Activated CD8-positive, alpha-beta memory T cell treated with anti-CD3 and anti-CD28 coated beads for 48 hours (primary cell): ENCODE data around the gene HIGD1A.
A peak's percentile ranks its signal among the peaks of the same experiment; 100 is the strongest.

Source experiments
- DNase-seq, 3 experiments: peaks; one replicate each; pipeline ENCODE4 v3.0.0-alpha.2; 2020; ENCODE audit warnings: low read depth in 2 of 3, low spot score in 2 of 3

HIGD1A gene

DNA sequence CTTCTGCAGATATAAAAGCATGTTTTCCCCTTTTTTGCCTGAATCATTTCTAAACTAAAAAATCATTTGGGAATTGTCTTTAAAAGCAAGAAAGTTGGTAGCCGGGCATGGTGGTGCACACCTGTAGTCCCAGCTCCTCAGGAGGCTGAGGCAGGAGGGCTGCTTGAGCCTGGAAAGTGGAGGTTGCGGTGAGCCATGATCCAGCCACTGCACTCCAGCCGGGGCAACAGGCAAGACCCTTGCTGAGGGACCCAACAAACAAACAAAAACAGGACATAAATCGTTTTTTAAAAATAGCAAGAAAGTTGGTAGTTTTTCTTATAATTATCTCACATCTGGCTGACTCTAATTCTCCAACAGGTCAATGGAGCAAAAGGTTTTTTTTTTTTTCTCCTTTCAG lies 2.5 kb downstream of the HIGD1A start:
- no peak for DNase-seq

DNA sequence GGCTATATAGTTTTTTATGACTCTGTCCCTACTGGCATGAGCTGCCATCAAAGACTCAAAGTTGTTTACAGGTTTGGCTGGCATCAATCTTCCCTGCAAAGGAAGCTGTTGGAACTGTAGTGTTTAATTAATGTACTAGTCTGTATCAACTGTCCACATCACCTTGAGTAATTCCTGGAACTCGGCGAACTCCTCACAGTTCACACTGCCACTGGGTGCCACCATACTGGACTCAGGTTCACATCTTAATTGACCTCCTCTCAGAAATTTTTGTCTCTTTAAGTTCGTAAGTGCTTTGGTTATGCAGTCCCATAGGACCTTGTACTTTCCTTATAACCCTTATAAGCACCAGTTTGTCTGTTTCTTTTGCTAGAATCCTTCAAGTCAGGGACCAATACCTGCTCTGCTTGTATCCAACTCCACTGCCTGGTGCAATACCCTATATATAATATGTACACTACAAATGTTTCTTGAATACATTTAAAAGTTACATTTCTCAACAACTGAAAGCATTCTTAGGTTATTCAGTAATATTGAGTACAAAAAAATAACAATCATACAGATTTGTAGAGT lies 3.2 kb downstream of the HIGD1A start:
- no peak for DNase-seq

DNA sequence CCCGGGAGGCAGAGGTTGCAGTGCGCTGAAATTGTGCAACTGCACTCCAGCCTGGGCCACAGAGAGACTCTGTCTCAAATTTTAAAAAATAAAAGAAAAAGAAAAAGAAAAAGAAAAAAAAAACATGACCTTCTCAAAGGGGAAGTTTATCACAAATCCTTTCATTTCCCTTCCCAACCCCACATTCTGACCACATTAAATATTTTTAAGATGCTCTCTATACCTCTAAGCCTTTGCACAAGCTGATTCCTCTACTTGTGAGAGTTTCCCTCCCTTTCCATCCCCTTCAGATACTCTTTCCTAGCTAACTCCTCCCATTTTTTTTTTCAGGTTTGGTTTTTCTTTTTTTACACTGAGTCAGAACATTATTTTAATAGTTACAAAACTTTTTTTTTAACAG lies 4.0 kb downstream of the HIGD1A start:
- DNase-seq: no peak

DNA sequence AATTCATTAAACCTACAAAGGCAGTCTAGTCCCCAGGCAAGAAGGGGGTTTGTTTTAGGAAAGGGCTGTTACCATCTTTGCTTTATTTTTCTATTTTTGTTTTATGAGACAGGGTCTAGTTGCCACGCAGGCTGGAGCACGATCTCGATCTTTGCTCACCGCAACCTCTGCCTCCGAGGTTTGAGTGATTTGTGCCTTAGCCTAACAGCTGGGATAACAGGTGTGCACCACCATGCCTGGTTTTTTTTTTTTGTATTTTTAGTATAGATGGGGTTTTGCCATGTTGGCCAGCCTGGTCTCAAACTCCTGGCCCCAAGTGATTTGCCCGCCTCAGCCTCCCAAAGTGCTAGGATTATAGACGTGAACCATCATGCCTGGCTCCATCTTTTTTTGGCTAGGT lies 4.9 kb downstream of the HIGD1A start:
- DNase-seq: no peak

DNA sequence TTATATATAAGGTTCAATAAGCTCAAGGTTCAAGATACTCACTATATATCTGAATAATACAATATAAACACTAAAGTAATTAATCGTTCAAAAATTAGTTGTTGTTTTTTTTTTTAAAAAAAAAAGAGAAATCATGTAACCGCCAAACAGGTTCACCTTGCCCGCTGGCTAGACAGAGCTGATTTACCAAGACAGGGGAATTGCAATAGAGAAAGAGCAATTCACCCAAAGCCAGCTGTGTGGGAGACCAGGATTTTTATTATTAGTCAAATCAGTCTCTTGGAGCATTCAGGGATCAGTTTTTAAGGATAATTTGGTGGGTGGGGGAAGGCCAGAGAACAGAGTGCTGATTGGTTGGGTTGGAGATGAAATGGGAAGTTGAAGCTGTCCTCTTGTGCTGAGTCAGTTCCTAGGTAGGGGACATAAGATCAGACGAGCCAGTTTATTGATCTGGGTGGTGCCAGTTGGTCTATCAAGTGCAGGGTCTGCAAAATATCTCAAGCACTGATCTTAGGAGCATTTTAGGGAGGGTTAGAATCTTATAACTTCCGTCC lies 7.9 kb downstream of the HIGD1A start:
- DNase-seq: no peak

DNA sequence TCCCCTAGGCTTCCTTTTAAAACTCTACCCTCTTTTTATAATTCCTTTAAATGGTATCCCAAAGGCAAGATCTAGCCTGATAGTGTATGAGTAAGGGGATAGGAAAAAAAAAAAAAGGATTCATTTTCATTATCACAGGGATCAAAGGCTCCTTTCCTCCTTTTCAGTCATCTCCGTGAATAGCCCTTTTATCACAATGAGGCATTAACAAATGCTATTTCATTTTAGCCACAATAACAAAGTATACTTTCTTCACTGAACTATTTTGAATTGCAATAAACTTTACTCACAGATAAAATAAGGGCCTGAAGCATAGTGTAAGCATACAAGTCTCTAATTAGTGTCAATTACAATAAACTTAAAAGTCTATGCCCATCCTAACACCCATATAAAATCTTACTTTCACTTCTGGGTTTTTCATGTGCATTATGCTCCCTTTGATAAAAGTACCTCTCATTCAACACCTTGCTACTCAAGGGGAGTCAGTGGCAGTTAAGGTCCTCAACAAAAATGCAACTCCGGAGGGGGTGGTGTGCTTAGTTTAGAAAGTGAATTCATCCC lies 8.6 kb downstream of the HIGD1A start:
- DNase-seq: no peak

DNA sequence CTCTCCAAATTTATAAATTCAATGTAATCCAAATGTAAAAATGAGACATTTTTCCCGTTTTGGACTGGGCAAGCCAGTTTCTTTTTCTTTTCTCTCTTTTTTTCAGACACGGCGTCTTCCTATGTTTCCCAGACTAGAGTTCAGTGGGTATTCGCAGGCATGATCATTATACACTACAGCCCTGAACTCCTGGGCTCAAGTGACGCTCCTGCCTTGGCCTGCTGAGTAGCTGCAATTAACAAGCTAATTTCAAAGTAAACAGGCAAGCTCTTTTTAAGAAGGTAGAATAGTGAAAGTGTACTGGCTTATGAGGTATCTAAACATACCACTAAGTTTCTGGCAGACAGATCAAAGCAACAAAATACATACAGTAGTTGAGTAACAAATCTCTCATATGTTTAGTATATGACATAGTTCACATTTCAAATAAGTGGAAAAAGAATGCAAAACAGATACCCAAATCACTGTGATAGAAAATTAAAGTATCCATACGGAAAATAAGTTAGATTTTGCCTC lies 13.5 kb downstream of the HIGD1A start:
- DNase-seq: no peak

DNA sequence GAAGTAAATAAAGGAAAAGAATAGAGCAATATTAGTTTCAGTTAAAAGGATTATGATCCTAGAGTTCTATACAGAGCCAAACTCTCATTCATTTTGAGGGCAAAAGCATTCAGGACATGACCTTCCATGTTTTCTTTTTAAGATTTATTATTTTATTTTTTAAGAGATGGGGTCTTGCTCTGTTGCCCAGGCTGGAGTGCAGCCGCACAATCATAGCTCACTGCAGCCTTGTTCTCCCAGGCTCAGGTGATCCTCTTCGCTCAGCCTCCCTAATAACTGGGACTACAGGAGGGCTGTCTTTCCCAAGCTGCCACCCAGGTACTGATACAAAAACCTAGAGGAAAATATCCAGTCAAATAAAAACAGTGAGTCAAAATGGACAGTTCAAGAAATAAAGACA lies 17.7 kb downstream of the HIGD1A start:
- DNase-seq: no peak

DNA sequence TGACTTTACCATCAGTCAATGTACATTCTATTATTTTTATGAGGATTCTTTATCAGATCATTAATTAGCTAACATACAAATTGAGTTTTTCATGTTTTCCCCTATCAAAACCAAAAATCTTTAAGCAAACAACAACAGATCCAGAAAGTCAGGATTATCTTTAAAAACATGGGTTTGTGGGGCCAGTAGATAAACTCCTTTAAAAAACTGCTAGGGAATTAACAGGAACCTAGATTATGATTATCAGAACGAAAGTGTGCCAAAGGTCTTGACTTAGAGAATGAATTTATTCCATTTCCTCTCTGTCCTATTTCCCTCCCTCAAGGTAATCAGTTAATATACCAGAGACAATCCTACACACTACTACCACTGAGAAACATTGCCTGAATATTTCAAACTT lies 18.1 kb downstream of the HIGD1A start:
- DNase-seq: no peak

DNA sequence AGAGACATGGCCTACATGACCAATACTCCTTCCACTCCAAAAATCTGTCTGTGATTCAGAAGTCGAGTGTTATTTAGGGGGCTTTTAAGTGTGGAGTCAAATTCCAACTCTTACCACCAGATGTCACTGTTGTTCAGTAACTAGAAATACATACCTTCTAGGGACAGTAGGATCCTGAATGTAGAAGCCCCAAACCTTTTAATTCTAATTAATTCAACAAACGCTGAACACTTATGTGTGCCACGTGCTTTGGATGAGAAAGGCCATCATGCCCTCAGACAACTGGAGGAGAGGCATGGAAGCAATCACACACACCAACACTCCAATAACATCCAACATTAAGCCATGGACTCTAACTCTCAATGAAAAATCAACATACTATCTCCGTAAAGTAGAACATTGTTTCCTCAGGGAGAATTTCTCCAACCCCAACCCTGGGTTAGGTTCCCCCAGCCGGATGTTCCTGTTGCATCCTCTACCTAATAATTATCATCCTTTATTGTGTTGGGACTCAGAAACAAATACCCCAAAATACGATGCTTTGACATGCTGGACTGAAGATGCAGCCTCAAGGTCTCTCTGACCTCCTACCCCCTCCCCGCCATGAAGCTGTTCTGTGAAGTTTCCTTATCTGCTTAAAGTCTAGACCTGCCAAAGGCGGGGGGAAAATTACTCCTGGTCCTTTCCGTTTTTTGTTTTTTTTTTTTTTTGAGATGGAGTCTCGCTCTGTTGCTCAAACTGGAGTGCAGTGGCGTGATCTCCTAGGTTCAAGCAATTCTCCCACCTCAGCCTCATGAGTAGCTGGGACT lies 23.2 kb downstream of the HIGD1A start:
- peak in 1 of 3 experiments; percentile 19 for DNase-seq

DNA sequence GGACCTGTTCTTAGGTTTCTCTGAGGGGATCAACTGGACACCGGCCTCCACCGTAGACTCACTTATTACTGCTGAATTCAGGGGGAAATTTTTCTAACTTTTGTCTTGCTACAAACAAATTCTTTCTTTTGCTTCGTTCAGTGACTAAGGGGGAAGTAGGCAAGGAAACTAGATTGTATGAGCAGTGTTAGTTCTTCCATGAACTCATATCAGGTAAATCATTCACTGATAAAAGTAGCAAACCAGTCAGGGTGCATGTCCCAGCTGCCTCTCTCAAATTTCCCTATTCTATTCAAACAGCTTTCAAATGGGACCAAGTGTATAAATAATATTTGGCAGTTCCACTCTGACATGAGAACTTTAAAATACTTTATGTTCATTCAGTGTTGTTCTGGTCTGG lies 23.9 kb downstream of the HIGD1A start:
- DNase-seq: no peak

DNA sequence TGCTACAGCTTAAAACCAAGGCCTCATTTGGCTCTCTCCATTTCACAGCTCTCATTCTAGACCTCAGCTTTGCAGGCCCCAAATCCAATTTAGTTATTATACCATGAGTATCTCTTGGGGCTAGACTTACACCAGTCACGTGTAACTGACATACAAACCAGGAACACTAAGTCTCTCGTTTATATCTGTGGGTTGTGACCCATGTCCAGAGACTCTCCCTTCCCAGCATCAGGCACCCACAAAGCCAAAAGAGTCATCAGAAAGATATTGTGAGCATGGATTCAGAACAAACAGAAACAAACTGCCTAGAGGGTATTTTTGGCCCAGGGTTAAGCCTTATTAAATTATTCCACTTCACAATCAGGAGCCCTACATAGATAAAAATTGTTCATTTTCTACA lies 25.6 kb downstream of the HIGD1A start:
- DNase-seq: no peak

DNA sequence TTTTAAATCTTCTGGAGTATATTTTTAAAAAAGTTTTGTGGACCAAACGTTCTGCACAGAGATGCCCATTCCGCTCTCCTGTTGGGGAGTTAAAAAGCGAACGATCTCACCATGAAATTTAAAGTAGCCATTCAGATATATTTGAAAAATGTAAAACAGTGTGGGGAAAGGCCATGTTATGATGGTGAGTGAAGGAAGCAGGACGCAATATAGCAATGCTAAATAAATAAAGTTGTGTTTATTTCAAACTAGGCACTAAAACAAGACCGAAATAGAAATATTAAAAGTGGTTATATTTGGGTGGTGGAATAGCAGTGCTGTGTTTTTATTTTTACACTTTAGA lies 30.9 kb downstream of the HIGD1A start:
- no peak for DNase-seq

DNA sequence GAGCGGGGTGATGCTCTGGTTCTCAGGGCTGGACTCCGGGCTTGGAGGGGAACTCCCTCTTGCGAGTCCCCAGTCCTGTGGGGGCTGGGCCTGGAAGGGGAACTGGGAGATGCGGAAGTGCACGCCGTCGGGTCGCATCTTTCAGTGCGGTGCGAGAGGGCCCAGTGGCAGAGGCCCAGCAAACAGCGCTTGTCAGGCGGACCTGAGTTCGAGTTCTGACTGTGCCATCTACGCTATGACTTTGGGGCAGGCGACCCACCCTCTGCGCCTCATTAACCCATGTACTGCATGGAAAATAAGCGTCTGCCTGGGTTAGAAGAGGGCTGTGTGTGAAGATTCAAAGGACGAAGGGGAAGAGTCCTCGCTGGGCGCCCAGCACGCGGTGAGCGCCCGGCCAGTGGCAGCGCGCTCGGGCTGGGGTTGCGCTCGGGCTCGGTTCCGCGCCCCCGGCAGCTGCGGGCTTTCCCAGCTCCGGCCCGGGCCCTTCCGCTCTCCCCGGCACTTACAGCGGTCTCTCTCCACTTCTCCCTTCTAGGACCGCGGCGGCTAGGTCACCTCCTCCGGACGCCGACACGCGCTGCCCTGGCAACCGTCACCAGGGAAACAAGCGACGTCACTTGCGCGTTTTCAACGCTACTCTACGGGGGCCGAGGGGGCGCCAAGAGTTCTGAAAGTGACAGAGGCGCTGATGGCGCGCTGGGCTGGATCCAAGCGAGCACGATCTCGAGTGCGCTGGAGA lies 31.5 kb downstream of the HIGD1A start, which contains the start of gene CCDC13:
Gene CCDC13, minus strand, starts transcription at position 584 of the 739 bp plus-strand sequence. CDS start 14,908 bp downstream, outside the sequence.
- DNase-seq: peak; percentile 81 to 94 (median 86)

DNA sequence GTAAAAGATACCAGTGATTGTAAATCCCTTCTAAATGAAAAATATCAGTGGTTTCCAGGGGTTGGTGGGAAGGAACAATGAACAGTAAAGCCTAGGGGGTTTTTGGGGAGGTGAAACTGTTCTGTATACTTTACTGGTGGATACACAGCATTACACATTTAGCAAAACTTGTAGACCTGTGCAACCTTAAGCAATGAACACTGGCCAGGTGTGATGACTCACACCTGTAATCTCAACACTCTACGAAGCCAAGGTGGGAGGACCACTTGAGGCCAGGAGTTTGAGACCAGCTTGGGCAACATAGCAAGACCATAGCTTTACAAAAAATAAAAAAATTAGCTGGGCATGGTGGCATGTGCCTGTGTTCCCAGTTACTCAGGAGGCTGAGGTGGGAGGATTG lies 33.0 kb downstream of the HIGD1A start:
- no peak for DNase-seq

DNA sequence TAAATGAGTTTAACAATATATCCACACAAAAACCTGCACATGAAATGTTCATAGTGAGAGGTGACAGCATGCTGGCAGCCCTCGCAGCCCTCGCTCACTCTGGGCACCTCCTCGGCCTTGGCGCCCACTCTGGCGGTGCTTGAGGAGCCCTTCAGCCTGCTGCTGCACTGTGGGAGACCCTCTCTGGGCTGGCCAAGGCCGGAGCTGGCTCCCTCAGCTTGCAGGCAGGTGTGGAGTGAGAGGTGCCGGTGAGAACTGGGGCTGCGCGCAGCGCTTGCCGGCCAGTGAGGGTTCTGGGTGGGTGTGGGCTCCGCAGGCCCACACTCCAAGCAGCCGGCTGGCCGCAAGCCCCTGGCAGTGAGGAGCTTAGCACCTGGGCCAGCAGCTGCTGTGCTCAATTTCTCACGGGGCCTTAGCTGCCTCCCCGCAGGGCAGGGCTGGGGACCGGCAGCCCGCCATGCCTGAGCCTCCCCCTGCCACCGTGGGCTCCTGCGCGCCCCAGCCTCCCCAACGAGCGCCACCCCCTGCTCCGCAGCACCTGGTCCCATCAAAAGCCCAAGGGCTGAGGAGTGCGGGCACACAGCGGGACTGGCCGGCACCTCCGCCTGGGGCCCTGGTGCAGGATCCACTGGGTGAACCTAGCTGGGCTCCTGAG lies 34.7 kb downstream of the HIGD1A start:
- DNase-seq: no peak

DNA sequence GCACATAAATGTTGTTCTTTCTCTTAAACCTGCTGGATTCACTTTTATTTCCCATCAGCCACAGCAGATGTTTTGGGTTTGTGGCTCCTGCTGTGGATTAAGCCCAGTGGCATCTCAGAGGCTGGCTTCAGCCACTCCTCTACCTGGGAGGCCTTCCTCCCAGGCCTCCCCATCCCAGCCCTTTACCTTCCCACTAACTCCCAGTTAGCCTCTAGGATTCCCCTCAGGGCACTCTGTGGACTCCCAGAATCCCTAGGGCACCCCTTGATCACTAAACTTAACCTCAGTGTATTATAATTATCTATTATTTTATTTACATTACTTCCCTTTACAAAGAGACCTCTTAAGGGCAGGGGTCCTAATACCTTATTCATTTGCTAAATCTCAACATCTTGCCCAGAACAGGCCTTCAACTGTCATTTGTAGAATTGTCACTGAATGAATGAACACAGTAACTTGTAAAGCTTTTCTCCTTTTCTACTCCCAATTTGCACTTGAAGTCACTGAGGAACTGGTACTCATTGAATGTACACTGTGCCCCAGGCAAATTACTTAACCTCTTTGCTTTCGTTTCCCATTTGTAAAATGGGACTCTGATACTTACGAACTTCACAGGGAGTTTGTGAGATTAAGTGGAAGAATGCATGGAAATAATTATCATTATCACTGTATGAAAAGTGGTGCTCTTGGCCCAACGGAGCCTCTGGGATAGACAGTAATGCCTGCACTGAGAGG lies 39.6 kb downstream of the HIGD1A start:
- no peak for DNase-seq

DNA sequence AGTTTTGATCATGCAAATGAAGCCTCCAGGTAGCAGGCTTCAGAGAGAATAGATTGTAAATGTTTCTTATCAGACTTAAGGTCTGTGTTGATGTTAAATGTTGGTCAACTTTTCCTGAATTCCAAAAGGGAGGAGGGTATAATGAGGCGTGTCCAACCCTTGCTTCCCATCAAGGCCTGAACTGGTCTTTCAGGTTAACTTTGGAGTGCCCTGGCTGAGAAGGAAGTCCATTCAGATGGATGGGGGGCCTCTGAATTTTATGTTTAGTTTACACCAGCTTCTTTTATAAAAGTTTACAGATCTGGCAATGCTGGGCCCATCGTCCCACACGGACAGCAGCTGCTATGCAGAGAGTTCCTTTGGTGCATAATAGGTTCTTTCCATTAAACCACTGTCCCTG lies 40.2 kb downstream of the HIGD1A start:
- no peak for DNase-seq

DNA sequence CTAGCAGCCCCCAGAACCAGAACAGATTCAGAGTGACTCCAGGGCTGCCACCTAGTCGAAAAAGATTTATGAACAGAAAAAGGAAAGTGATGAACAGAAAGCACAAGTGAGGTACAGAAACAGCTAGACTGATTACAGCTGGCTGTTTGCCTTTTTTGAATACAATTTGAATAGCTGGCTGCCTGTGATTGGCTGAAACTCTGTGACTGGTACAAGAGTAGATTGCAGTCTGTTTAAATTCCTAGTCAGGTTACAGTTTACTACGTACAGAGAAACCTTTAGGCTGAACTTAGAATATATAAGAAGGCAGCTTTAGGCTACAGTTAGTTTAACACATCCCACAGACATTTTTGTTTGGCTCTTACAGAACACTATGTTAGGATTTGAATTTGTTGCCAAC lies 41.3 kb downstream of the HIGD1A start:
- no peak for DNase-seq

DNA sequence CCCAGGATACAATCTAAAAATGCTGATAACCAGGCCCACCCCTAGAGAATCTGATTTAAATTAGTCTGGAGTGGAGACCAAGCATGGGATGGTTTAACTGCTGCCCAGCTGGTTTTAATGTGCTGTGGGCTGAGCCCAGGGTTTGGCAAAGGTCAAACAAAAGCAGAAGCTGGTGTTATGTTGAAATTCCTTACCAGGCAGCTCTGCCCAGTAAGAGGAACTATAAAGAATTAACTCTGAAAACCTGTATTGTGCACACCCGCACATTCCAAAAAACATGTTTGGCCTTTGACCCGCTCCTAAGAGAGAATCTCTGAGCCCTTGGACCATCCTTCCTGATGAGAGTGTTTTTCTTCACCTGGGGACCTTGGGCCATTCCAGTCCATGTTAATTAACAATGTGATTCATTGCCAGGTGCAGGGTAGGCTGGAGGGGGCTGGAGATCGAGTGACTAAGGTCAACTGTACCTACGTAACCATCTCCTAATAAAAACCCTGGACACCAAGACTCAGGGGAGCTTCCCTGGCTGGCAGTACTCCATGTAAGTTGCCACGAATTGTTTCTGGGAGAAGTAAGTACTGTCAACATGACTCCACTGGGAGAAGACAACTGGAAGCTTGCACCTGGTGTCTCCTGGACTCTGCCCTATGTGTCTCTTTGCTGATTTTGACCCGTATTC lies 42.1 kb downstream of the HIGD1A start:
- no peak for DNase-seq
